ENCODE results near the gene SPAG6.

GRCh38 chr10:22464966-22465629 is 119.8 kb downstream of the SPAG6 start:
- TF ChIP-seq, protein P1, sequence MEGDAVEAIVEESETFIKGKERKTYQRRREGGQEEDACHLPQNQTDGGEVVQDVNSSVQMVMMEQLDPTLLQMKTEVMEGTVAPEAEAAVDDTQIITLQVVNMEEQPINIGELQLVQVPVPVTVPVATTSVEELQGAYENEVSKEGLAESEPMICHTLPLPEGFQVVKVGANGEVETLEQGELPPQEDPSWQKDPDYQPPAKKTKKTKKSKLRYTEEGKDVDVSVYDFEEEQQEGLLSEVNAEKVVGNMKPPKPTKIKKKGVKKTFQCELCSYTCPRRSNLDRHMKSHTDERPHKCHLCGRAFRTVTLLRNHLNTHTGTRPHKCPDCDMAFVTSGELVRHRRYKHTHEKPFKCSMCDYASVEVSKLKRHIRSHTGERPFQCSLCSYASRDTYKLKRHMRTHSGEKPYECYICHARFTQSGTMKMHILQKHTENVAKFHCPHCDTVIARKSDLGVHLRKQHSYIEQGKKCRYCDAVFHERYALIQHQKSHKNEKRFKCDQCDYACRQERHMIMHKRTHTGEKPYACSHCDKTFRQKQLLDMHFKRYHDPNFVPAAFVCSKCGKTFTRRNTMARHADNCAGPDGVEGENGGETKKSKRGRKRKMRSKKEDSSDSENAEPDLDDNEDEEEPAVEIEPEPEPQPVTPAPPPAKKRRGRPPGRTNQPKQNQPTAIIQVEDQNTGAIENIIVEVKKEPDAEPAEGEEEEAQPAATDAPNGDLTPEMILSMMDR (conservative IDR thresholded peaks at IDR 0.05) = no peak
- TF ChIP-seq EZH2 (IDR thresholded peaks at IDR 0.05; ENCODE audit: low read depth) = no peak
